ENCODE data around the gene SMIM29. TPM values are rescaled to one million over a fixed set of nuclear protein-coding genes. Genes with fewer than 3 reads are reported as not detected.

Gene SMIM29
- total and polyA plus RNA-seq, 2 experiments from 2014 or later = 5.0 to 15.9 TPM

GRCh38 chr6:34213772-34214171 lies 35.0 kb downstream of the SMIM29 start:
- no peak overlapping the region for H3K4me3 Mint-ChIP-seq
- Histone ChIP-seq H3K79me2 (replicated peaks; ENCODE audit: insufficient read depth) (no peaks in the 10 kb centered on the region), H3K27ac (ENCODE audit: low read depth) (no peak overlapping the region), H3K27me3 (ENCODE audit: insufficient read depth) (no peaks in the 10 kb centered on the region), H3K36me3 (ENCODE audit: insufficient read depth) (no peaks in the 10 kb centered on the region), H4K20me1 (replicated peaks; ENCODE audit: insufficient read depth) (no peaks in the 10 kb centered on the region), H3K4me1 (ENCODE audit: insufficient read depth) (no peaks in the 10 kb centered on the region), H3F3A (replicated peaks; ENCODE audit: low read depth) (no peaks in the 10 kb centered on the region), H3K4me2 (no peak overlapping the region), H2AFZ (no peak overlapping the region), H3K9me2 (ENCODE audit: insufficient read depth) (no peaks in the 10 kb centered on the region), H3K4me3 (no peak overlapping the region)
- ATAC-seq (no peak), DNase-seq (ENCODE audit: low spot score) (no peak)
- H3K9me3 Mint-ChIP-seq = no peaks in the 10 kb centered on the region
- no peak for TF ChIP-seq ZNF331 (CRISPR knock-in tag; IDR thresholded peaks at IDR 0.05; ENCODE audit: low read depth)
- H3K36me3 Mint-ChIP-seq (ENCODE audit: low read depth) = no peaks in the 10 kb centered on the region
- no peaks in the 10 kb centered on the region for H3K4me1 Mint-ChIP-seq
- H3K27me3 Mint-ChIP-seq (ENCODE audit: insufficient read depth, low read depth, poor library complexity) = no peaks in the 10 kb centered on the region
- no peak overlapping the region for H3K27ac Mint-ChIP-seq

GRCh38 chr6:34207695-34208443 lies 40.9 kb downstream of the SMIM29 start:
- Histone ChIP-seq H3K27ac (ENCODE audit: low read depth) (no peak overlapping the region), H3K9me2 (ENCODE audit: insufficient read depth) (no peaks in the 10 kb centered on the region), H3K4me1 (ENCODE audit: insufficient read depth) (peaks cover 3% of the 10 kb centered on the region; the same call in 1 of the 2 replicates), H3K4me2 (no peak overlapping the region), H2AFZ (no peak overlapping the region), H3F3A (replicated peaks; ENCODE audit: low read depth) (peaks cover 4% of the 10 kb centered on the region), H3K4me3 (no peak overlapping the region), H3K79me2 (replicated peaks; ENCODE audit: insufficient read depth) (no peaks in the 10 kb centered on the region), H3K36me3 (ENCODE audit: insufficient read depth) (no peaks in the 10 kb centered on the region), H4K20me1 (replicated peaks; ENCODE audit: insufficient read depth) (no peaks in the 10 kb centered on the region), H3K27me3 (ENCODE audit: insufficient read depth) (no peaks in the 10 kb centered on the region)
- ATAC-seq (no peak), DNase-seq (ENCODE audit: low spot score) (no peak)
- Mint-ChIP-seq H3K27ac (no peak overlapping the region), H3K36me3 (ENCODE audit: low read depth) (no peaks in the 10 kb centered on the region), H3K27me3 (ENCODE audit: insufficient read depth, low read depth, poor library complexity) (peaks cover 8% of the 10 kb centered on the region), H3K9me3 (no peaks in the 10 kb centered on the region), H3K4me3 (no peak overlapping the region), H3K4me1 (peaks cover 19% of the 10 kb centered on the region)
- TF ChIP-seq REST (IDR thresholded peaks at IDR 0.05; ENCODE audit: unreplicated experiment) = no peak

GRCh38 chr6:34206726-34207125 lies 42.1 kb downstream of the SMIM29 start:
- Mint-ChIP-seq H3K4me3 (no peak overlapping the region), H3K4me1 (peaks cover 19% of the 10 kb centered on the region), H3K36me3 (ENCODE audit: low read depth) (peaks cover 2% of the 10 kb centered on the region; the same call in 2 of the 3 replicates), H3K27ac (no peak overlapping the region), H3K9me3 (peaks cover 6% of the 10 kb centered on the region; the same call in 2 of the 3 replicates), H3K27me3 (ENCODE audit: insufficient read depth, low read depth, poor library complexity) (peaks cover 8% of the 10 kb centered on the region)
- DNase-seq (ENCODE audit: low spot score) = no peak
- H3K27ac ChIP-seq (ENCODE audit: low read depth) = no peak overlapping the region
- H3K79me2 ChIP-seq (replicated peaks; ENCODE audit: insufficient read depth) = no peaks in the 10 kb centered on the region
- no peaks in the 10 kb centered on the region for H4K20me1 ChIP-seq (replicated peaks; ENCODE audit: insufficient read depth)
- no peak overlapping the region for H3K4me2 ChIP-seq
- H3F3A ChIP-seq (replicated peaks; ENCODE audit: low read depth) = peaks cover 4% of the 10 kb centered on the region
- ATAC-seq = no peak; the same call in 2 of the 3 replicates
- no peaks in the 10 kb centered on the region for H3K36me3 ChIP-seq (ENCODE audit: insufficient read depth)
- H3K9me2 ChIP-seq (ENCODE audit: insufficient read depth) = no peaks in the 10 kb centered on the region
- H2AFZ ChIP-seq = peak overlapping the region; percentile 83; the same call in 1 of the 2 replicates
- no peak overlapping the region for H3K4me3 ChIP-seq
- H3K27me3 ChIP-seq (ENCODE audit: insufficient read depth) = no peaks in the 10 kb centered on the region
- peaks cover 3% of the 10 kb centered on the region; the same call in 1 of the 2 replicates for H3K4me1 ChIP-seq (ENCODE audit: insufficient read depth)
- no peak for TF ChIP-seq JUNB (IDR thresholded peaks at IDR 0.05; ENCODE audit: unreplicated experiment)
- no peak for TF ChIP-seq CREB1 (CRISPR knock-in tag; IDR thresholded peaks at IDR 0.05; ENCODE audit: low read depth)
- no peak for TF ChIP-seq REST (IDR thresholded peaks at IDR 0.05; ENCODE audit: unreplicated experiment)

Measured in GM23338 (cell line).